Cardiac fibroblast (primary cell): ENCODE data around the gene JPH4.
A peak's percentile ranks its signal among the peaks of the same experiment; 100 is the strongest.

Experiments
- DNase-seq, 2 donors: peaks; one replicate each; pipeline versions ENCODE4 v3.0.0 to v3.0.0-alpha.2; 2010; ENCODE audit warnings: low read depth in 2 of 2
- H3K4me3 ChIP-seq, 2 donors: replicated peaks in 1 of 2; 1 replicate in 1 of 2; 2 replicates in 1 of 2; pipeline ENCODE4 v1.5.1; 2011; ENCODE audit warnings: low read depth in 2 of 2, low read length in 2 of 2, mild to moderate bottlenecking in 2 of 2, moderate library complexity in 1 of 2
- TF ChIP-seq, protein P1 (sequence below): IDR thresholded peaks from one replicate; pipeline ENCODE4 v1.5.1; 2011; ENCODE audit warnings: low read depth, mild to moderate bottlenecking, low read length, inconsistent platforms

Gene JPH4

DNA sequence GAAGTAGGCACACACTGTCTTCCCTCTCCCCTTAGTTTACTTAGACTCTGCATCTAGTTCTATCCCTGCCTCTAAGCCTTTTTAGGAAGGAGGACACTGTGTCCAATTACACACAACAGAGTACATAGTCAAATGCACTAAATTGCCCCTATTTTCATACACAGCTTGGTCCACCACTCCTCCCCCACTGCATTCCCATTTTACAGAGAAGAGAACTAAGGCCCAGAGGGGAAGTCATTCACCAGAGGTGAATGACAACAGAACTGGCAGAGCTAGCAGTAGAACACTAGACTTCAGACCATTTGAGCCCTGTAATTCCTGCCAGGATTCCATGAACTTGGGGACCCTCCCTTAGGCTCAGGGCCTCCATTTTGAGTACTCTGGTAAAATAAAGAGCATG is 1.1 kb upstream of the JPH4 start:
- no peak for DNase-seq
- no peak overlapping the region for H3K4me3 ChIP-seq
- TF ChIP-seq, protein P1, sequence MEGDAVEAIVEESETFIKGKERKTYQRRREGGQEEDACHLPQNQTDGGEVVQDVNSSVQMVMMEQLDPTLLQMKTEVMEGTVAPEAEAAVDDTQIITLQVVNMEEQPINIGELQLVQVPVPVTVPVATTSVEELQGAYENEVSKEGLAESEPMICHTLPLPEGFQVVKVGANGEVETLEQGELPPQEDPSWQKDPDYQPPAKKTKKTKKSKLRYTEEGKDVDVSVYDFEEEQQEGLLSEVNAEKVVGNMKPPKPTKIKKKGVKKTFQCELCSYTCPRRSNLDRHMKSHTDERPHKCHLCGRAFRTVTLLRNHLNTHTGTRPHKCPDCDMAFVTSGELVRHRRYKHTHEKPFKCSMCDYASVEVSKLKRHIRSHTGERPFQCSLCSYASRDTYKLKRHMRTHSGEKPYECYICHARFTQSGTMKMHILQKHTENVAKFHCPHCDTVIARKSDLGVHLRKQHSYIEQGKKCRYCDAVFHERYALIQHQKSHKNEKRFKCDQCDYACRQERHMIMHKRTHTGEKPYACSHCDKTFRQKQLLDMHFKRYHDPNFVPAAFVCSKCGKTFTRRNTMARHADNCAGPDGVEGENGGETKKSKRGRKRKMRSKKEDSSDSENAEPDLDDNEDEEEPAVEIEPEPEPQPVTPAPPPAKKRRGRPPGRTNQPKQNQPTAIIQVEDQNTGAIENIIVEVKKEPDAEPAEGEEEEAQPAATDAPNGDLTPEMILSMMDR: no peak

DNA sequence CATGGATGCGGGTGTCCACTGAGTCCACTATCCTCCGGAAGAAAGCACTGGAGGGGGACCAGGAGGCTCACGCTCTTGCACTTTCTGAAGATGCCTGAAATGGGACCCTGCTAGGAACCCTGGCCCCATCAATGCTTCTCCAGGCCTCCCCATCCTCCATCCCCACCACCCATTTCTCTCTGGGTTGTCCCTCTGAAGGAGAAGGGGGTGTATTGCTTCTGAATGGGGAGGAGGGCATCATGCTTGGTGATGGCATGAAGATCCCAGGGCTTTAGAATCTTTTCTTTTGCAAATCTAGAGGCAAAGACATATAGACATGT is 681 bp upstream of the JPH4 start:
- H3K4me3 ChIP-seq: no peak overlapping the region
- TF ChIP-seq, protein P1: no peak
- no peak for DNase-seq

DNA sequence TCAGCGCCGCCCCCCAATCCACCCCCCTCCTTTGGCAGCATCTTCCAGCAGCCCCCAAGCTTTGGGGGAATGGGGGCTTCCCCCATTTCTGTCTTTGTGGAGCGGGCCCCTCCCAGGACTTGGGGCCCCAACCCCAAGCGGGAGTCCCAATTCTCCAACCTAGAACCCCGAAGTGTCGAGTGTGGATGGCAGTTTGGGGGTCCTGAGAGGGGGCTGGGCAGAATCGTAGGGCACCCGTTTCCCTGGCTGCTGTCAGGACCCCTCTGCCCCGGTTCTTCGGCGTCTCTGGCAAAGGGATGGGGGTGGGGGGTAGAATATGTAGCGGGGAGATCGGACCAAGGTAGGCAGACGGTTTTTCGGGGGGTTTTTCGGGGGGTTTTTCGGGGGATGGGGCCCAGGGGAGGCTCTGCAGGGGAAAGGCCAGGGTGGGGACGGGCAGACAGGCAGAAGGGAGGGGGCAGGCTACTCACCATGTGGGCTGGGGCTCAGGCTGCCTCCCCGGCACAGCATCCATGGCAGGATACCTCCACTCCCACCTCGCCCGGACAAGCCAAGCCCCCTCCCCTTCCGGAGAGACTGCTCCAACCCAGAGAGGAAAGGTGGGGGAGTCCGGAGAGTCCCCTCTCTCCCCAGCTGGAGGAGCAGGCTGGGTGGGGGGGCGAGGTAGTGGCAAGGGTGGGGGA is 739 bp downstream of the JPH4 start:
- TF ChIP-seq, protein P1: no peak
- no peak for DNase-seq
- no peak overlapping the region for H3K4me3 ChIP-seq

DNA sequence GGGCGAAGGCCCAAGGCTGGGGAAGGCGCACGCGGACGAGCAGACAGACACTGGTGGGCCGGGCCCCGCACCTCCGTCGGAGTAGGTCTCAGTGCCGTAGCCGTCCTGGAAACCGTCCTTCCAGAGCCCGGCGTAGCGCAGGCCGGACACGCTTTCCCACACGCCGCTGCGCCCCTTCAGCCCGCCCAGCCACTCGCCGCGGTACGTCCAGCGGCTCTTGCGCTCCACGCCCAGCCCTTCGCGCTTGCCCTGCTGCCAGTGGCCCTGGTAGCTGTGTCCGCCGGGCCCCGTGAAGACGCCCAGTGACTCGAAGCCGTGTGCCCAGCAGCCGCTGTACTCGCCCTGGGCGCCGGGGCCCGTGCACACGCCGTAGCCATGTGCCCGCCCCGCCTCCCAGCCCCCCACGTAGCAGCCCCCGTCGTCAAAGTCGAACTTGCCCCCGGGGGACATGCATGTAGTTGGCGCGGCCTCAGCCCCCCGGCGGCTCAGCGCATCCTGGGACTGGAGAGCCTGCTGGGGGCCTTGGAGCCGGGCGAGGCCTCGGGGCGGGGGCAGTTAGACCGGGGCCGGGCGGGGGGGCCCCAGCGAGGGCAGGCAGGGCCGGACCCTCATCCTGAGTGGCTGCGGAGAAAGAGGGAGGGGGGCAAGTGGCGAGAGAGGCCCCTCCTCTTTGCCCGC is 1.4 kb downstream of the JPH4 start:
- TF ChIP-seq, protein P1: no peak
- DNase-seq: peak in 1 of 2 donors; percentile 19
- H3K4me3 ChIP-seq: no peak overlapping the region

DNA sequence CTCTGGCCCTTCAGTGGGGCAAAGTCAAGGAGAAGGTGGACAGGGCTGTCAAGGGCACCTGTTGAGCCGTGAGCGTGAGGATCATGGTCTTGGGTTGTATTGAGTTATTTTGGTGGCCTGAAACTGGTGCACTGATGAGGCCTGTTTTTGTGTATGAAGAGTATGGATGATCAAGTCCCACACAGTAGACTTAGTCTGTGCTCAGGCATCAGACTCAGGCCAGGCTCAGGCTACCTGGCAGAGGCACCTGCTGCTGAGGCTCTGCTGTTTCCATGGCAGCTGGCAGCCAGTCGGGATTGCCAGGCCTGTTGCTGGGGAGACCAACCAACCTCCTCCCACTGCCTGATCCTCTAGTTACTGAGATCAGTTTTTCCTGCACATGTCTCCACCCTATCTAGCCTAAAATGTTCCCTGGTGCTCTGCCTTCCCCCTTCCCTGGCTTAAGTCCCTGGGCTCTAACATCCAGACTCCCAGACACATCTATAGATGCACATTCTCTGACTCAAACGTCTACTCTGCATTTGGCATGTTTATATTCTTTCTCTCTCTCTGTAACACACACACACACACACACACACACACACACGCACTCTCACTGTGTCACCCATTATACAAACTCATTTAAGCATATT is 5.1 kb downstream of the JPH4 start:
- no peak overlapping the region for H3K4me3 ChIP-seq
- TF ChIP-seq, protein P1: no peak
- DNase-seq: no peak

DNA sequence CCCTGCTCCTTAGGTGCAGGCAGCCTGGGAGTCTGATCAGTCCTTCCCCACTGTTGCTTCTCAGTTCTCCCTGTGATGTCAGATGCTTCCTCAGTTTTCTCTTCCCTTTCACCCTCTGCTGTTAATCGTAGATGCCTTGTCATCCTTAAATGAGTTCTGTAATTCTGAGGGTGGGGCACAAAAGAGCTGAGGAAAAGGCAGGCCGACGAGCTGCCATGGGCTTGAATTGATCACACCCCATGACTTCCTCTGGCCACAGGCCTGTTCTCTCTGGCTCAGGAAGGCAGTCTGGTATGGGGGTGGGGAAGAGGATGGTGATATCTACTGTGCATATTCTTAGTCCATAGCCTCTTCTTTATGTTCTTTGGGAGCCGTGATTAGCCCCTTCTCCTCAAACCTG is 5.8 kb downstream of the JPH4 start:
- H3K4me3 ChIP-seq: no peak overlapping the region
- no peak for DNase-seq
- TF ChIP-seq, protein P1: no peak
